ENCODE measurements around the gene SMCHD1. TPM values are rescaled to one million over a fixed set of nuclear protein-coding genes. Genes with fewer than 3 reads are reported as not detected.

The SMCHD1 gene
- total RNA-seq, 1 experiment from 2014 or later = 89.2 TPM

- Histone ChIP-seq H3K9me3 (replicated peaks) (no peaks in the 10 kb centered on the region), H3K36me3 (peaks cover 52% of the 10 kb centered on the region), H3K27me3 (no peaks in the 10 kb centered on the region), H3K4me3 (no peak overlapping the region), H3K27ac (no peak overlapping the region), H3K4me1 (peaks cover 7% of the 10 kb centered on the region; the same call in 1 of the 2 replicates)
- peak; percentile 35 to 79 for DNase-seq
These were observed 24.8 kb downstream of the SMCHD1 start for GRCh38 chr18:2680216-2680792.

DNA sequence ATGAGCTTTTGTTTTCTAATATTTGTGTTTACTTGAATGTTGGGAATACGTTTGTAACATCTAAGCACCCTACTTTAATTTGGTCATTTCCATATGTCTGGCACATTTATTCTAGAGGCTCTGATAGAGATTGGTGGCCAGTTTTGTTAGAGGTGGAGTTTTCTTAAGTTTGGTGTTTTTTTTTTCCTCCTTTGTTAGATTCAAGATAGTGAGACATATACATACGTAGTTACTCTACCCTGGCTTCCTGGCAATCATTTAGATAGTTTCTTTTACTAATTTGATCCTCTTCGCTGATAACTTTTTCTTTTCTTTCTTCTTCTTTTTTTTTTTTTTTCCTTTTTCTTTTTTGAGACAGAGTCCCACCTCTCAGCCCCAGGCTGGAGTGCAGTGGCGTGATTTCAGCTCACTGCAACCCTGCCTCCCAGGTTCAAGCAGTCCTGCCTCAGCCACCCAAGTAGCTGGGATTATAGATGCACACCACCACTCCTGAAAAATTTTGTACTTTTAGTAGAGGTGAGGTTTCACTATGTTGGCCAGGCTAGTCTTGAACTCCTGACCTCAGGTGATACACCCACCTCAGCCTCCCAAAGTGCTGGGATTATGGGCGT lies 26.6 kb downstream of the SMCHD1 start:
- DNase-seq = no peak
- no peak overlapping the region for H3K27ac ChIP-seq
- peaks cover 49% of the 10 kb centered on the region for H3K36me3 ChIP-seq
- H3K4me1 ChIP-seq = peaks cover 7% of the 10 kb centered on the region; the same call in 1 of the 2 replicates
- no peak overlapping the region for H3K4me3 ChIP-seq
- no peaks in the 10 kb centered on the region for H3K9me3 ChIP-seq (replicated peaks)
- H3K27me3 ChIP-seq = no peaks in the 10 kb centered on the region

- Histone ChIP-seq H3K27me3 (no peaks in the 10 kb centered on the region), H3K4me3 (no peak overlapping the region), H3K9me3 (replicated peaks) (no peaks in the 10 kb centered on the region), H3K36me3 (peaks cover 50% of the 10 kb centered on the region), H3K4me1 (peaks cover 7% of the 10 kb centered on the region; the same call in 1 of the 2 replicates), H3K27ac (no peak overlapping the region)
- no peak for DNase-seq
These were observed 27.5 kb downstream of the SMCHD1 start for GRCh38 chr18:2683055-2683454.

DNA sequence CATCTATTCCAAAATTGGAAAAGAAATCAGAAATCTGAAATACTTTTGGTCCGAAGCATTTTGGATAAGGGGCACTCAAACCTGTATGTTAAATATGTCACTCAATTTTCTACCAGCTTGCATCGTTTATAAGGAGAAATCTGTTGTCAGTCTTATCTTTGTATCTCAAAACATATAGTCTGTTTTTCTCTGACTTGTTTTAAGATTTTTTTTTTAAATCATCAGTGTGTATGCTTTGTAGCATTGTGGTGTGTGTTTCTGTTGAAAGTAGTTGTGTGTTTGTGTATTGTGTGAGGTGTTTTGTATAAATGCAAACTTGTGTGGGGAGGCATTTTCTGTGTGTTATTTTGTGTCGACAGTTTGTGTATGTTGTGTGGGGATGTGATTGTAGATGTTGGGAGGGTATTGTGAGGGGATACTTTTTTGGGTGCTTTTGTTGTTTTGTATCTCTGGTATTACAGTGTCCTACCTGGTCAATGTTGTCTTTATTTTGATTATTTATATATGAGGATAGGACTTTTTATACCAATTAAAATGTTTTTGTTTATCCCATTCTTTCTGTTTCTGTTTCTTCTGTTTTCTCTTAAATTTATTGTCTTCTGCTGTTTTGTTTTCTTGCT lies 30.9 kb downstream of the SMCHD1 start:
- Histone ChIP-seq H3K4me1 (no peaks in the 10 kb centered on the region), H3K27ac (no peak overlapping the region), H3K27me3 (no peaks in the 10 kb centered on the region), H3K9me3 (replicated peaks) (no peaks in the 10 kb centered on the region), H3K4me3 (no peak overlapping the region), H3K36me3 (peaks cover 64% of the 10 kb centered on the region)
- no peak for DNase-seq

DNA sequence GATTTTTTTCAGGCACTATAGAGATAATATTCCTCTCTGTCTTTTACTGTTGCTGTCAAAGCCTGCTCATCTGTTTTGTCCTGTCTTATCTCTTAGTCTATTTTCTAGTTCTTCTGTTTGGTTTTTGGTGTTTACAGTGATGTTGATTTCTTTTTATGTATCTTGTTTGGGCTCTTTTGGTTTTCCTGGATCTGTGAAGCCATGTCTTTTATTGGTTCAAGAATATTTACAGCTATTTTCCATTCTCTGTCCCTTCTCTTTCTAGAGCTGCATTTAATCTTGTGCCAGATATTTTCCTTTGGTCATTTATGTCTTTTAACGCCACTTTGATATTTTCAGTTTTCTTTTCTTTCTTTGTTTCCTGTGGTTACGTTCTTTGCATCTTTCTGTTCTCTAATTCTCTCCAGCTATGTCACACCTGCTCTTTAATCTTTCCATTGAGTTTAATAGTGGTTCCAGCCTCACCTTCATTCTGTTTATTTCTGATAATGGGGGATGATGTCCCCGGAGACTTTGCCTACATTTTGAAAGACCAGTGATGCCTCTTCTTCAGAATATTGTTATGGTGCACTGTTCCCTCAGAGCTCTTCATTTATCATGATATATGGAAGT lies 32.0 kb downstream of the SMCHD1 start:
- no peaks in the 10 kb centered on the region for H3K4me1 ChIP-seq
- peaks cover 70% of the 10 kb centered on the region for H3K36me3 ChIP-seq
- H3K27me3 ChIP-seq = no peaks in the 10 kb centered on the region
- DNase-seq = no peak
- H3K9me3 ChIP-seq (replicated peaks) = no peaks in the 10 kb centered on the region
- H3K27ac ChIP-seq = no peak overlapping the region
- no peak overlapping the region for H3K4me3 ChIP-seq

DNA sequence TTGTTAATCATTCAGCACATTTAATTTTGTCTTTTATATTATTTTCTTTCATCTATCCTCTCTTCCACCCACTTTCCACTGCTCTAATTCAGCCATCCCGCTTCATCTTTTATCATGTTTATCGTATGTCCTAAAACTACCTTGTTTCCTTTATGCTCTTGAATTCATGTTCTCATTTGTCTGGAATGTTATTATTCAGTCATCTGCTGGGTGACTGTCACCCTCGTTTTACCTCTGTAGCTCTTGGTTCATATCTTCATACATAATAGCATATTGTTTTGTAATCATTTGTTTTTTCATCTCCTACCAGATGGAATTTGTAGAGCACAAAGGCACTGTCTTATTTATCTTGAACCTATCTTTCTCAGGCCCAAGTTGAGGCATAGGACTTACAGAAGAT lies 37.0 kb downstream of the SMCHD1 start:
- H3K27ac ChIP-seq = no peak overlapping the region
- DNase-seq = no peak
- H3K36me3 ChIP-seq = peaks cover 69% of the 10 kb centered on the region
- no peaks in the 10 kb centered on the region for H3K4me1 ChIP-seq
- no peak overlapping the region for H3K4me3 ChIP-seq
- H3K9me3 ChIP-seq (replicated peaks) = no peaks in the 10 kb centered on the region
- no peaks in the 10 kb centered on the region for H3K27me3 ChIP-seq

GRCh38 chr18:2697184-2697583 lies 41.7 kb downstream of the SMCHD1 start:
- DNase-seq = no peak
- Histone ChIP-seq H3K36me3 (peaks cover 70% of the 10 kb centered on the region), H3K4me3 (no peak overlapping the region)

GRCh38 chr18:2699001-2699400 lies 43.5 kb downstream of the SMCHD1 start:
- H3K4me1 ChIP-seq = no peaks in the 10 kb centered on the region
- no peak overlapping the region for H3K27ac ChIP-seq
- H3K9me3 ChIP-seq (replicated peaks) = no peaks in the 10 kb centered on the region
- DNase-seq = no peak
- H3K27me3 ChIP-seq = no peaks in the 10 kb centered on the region
- H3K4me3 ChIP-seq = no peak overlapping the region
- peaks cover 81% of the 10 kb centered on the region for H3K36me3 ChIP-seq

More at GRCh38 chr18:2697184-2697583, 41.7 kb downstream of the SMCHD1 start:
- H3K27ac ChIP-seq = no peak overlapping the region
- H3K4me1 ChIP-seq = no peaks in the 10 kb centered on the region
- no peaks in the 10 kb centered on the region for H3K9me3 ChIP-seq (replicated peaks)
- no peaks in the 10 kb centered on the region for H3K27me3 ChIP-seq

DNA sequence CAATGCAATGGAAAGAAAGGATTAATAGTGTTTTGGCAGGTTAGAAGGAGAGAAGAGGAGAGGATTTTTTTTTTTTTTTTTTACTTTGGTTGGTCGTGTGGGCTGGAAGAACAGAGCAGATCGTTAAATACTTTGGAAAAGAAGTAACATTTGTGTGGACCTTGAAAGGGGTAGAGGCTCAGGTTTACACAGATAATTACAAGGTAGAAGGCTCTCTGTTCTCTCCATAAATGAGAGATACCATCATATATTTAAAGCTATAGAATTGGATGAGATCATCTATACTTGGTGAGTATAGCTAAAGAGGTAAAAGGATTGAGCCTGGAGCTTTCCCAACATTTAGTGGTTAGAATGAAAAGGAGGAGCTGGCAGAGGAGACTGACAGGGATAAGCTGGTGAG lies 49.0 kb downstream of the SMCHD1 start:
- no peak for DNase-seq
- no peaks in the 10 kb centered on the region for H3K9me3 ChIP-seq (replicated peaks)
- H3K27me3 ChIP-seq = no peaks in the 10 kb centered on the region
- H3K4me1 ChIP-seq = peaks cover 3% of the 10 kb centered on the region; the same call in 1 of the 2 replicates
- H3K4me3 ChIP-seq = no peak overlapping the region
- peaks cover 77% of the 10 kb centered on the region for H3K36me3 ChIP-seq
- no peak overlapping the region for H3K27ac ChIP-seq

- Histone ChIP-seq H3K27ac (no peak overlapping the region), H3K36me3 (peaks cover 78% of the 10 kb centered on the region), H3K4me3 (no peak overlapping the region), H3K27me3 (no peaks in the 10 kb centered on the region), H3K4me1 (peaks cover 3% of the 10 kb centered on the region; the same call in 1 of the 2 replicates), H3K9me3 (replicated peaks) (no peaks in the 10 kb centered on the region)
- no peak for DNase-seq
These were observed 51.4 kb downstream of the SMCHD1 start for GRCh38 chr18:2706903-2707302.

DNA sequence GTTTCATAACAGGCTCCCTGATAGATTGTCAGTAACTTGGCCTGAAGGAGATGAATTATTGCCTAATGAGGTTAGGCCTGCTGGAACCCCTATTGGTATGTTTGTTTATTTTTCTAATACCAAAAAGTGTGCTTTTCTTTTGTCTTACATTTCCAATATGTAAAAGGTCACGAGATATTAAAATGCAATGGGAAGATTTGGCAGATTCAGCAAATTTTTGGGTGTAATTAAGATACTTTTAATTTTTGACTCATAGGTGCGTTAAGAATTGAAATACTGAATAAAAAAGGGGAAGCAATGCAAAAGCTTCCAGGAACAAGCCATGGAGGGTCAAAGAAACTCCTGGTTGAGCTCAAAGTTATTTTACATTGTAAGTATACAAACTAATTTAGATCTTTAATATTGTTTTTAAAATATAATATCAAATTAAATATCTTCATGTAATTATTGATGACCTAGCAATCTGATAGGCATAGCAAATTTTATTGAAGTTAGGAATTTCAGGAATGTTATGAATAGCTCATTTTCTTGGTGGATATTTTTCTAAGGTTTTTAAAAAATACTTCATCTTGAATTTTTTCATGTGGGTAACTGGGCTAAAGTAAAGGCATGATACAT lies 52.1 kb downstream of the SMCHD1 start:
- H3K4me1 ChIP-seq = peaks cover 3% of the 10 kb centered on the region; the same call in 1 of the 2 replicates
- DNase-seq = no peak
- no peak overlapping the region for H3K27ac ChIP-seq
- peaks cover 80% of the 10 kb centered on the region for H3K36me3 ChIP-seq
- no peaks in the 10 kb centered on the region for H3K27me3 ChIP-seq
- no peaks in the 10 kb centered on the region for H3K9me3 ChIP-seq (replicated peaks)
- no peak overlapping the region for H3K4me3 ChIP-seq

DNA sequence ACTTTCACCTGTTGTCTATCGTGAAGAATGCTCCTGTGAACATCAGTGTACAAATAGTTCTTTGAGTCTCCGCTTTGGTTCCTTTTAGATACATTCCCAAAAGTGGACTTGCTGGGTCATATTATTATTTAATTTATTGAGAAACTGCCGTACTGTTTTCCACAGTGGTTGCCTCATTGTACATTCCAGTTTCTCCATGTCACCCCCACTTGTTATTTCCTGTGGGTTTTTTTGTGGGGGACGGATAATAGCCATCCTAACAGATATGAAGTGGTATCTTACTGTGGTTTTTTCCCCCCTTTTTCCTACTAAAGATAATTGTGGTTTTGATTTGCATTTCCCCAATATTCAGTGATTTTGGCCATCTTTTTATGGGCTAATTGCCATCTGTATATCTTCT lies 53.8 kb downstream of the SMCHD1 start:
- H3K4me3 ChIP-seq = no peak overlapping the region
- no peaks in the 10 kb centered on the region for H3K9me3 ChIP-seq (replicated peaks)
- peaks cover 3% of the 10 kb centered on the region; the same call in 1 of the 2 replicates for H3K4me1 ChIP-seq
- no peak overlapping the region for H3K27ac ChIP-seq
- no peaks in the 10 kb centered on the region for H3K27me3 ChIP-seq
- peaks cover 80% of the 10 kb centered on the region for H3K36me3 ChIP-seq
- DNase-seq = no peak

- DNase-seq = no peak
- peaks cover 83% of the 10 kb centered on the region for H3K36me3 ChIP-seq
- no peaks in the 10 kb centered on the region for H3K27me3 ChIP-seq
- no peak overlapping the region for H3K4me3 ChIP-seq
- H3K4me1 ChIP-seq = no peaks in the 10 kb centered on the region
- no peaks in the 10 kb centered on the region for H3K9me3 ChIP-seq (replicated peaks)
- H3K27ac ChIP-seq = no peak overlapping the region
These were observed 58.6 kb downstream of the SMCHD1 start for GRCh38 chr18:2714140-2714539.

- Histone ChIP-seq H3K4me1 (no peaks in the 10 kb centered on the region), H3K4me3 (no peak overlapping the region), H3K27me3 (no peaks in the 10 kb centered on the region), H3K9me3 (replicated peaks) (no peaks in the 10 kb centered on the region), H3K36me3 (peaks cover 82% of the 10 kb centered on the region), H3K27ac (no peak overlapping the region)
- DNase-seq = no peak
These were observed 60.5 kb downstream of the SMCHD1 start for GRCh38 chr18:2715990-2716389.

All from SJCRH30 (cell line).